NOMO-1 treated with DMSO at 0.1 percent for 48 hours (cell line): Measurements from ENCODE around the gene MAPKAP1.

Experiments
- DNase-seq: peaks from one replicate; lab custom pipeline; 2025; ENCODE audit not compliant: unreplicated experiment; lab: John Stamatoyannopoulos, UW

The MAPKAP1 gene

DNA sequence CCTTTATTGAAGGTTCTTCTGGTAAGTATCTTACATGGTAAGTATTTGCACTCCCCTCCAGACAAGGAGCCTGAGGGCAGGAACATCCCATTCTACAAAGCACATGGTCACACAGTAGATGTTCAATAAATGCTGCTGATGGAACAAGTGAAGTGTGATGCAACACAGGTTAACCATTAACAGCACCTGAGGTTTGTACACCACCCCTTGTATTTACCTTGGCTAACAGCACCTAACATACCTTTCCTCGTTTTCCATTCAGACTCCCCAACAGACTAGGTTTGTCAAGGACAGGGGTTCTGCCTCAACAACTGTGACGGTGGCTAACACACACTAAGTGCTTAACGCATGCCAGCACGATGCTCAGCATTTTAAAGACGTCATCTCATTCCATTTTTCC is 213.6 kb downstream of the MAPKAP1 start:
- DNase-seq: no peak

GRCh38 chr9:125492719-125493118 is 214.3 kb downstream of the MAPKAP1 start:
- DNase-seq: no peak

GRCh38 chr9:125487842-125488241 is 219.2 kb downstream of the MAPKAP1 start:
- no peak for DNase-seq

DNA sequence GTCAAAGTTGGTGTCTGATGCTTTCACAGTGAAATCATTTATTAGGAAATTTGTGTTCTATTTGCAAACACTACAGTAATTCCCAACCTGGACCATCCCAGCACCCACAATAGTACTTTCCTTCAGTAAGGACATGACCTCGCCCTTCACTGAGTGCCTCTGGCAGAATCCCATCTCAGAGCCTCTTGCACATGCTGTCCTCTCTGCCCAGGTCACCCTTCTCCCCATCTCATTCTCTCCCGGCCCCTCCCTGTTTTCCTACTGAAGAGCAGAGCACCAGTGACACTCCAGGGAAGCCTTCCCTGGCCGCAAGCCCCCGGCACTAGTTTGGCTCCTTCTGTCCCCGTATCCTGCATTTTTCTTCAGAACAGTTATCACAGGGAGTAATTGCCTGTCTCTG is 220.4 kb downstream of the MAPKAP1 start:
- no peak for DNase-seq

- no peak for DNase-seq
Measured at GRCh38 chr9:125486152-125486508, 220.9 kb downstream of the MAPKAP1 start.

GRCh38 chr9:125485471-125486151 is 221.4 kb downstream of the MAPKAP1 start:
- DNase-seq: no peak

DNA sequence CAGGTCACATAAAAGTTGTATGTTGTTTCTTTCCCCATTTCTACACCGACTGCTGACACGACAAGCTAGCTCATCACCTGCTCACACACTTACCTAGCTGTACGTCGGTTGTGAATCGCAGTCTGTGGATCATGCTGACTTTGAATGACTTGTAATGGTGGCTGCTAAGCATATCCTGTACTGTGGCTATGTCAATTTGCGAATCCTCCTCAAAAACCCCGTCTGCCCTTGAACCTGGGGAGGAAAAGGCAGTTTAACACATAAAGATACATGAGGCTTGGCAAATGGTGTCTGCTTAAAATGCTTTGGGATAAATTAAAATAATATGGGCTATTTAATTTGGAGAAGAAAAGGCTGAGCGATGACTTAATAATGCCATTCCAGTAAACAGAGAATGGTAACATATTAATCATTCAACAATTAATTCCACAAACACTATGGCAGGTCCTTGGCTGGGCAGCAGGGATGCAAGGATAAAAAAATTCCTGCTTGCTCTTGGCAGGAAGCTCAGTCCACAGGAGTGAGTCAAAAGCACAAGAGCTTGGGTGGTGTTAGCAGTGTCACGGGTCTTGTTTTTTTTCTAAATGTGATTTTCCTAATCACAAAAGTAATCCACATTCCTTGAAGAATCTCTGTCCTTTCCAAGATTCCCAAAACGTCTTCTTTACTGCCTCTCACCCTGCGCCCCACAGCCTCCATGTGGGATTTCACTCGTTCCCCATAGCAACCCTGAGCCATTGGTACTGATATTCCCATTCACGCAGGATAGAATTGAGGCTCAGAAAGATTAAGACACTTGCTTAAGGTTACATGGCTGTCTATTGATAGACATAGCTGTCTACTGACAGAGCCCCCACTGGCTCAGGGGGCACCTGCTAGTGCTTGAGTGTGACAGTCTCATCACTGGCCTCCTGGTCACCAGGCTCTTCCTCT is 222.4 kb downstream of the MAPKAP1 start:
- DNase-seq: no peak

DNA sequence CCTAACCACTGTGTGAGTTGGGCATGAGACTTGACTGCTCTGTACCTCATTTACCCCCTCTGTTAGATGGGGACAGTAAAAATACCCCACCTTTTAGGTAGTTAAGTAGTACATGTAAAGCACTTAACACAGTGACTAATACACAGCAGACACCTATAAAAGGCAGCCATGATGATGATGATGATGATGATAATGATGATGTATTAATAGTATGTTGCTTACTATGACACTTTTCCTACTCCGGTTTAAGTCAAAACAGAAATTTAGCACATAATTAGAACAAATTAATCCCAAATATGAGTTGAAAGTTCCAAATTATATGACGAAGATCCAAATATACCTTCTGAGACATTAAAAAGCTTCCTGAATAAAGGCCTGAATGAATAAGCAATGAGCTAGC is 223.3 kb downstream of the MAPKAP1 start:
- DNase-seq: no peak

DNA sequence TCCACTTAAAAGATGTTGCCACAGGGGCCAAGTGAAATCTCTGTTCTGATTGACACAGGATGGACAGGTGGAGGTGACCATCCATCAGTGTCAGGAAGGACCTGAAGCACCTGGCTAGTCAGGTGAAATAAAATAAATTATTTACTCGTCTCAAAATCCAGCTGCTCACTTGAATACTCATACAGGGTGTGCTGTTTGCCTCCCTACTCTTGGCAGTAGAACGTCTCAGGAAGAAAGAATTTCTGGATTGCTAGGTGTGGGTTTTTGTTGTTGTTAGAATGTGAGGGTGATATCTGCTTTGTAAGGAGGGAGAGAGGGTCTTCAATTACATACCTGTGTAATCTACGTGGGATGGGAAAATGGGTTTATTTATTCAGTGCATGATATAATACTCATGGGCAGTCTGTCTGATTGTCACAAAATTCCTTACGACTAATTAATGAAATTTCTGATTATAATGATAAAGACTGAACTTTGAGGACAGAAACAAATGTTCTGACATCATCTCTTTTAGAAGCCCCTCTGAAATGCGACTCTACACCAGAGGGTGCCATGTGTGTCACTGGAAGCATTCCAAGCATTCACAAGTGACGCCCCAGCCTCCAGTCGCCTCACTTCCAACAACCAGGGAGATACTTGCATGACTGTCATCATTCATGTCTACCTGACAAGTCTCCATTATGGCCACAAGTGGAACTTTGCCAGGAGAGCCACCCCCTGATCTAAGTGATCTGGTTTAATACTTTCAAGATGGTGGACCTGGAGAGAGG is 227.0 kb downstream of the MAPKAP1 start:
- no peak for DNase-seq

- DNase-seq: no peak
Measured at GRCh38 chr9:125477089-125477544, 229.9 kb downstream of the MAPKAP1 start.

- no peak for DNase-seq
Measured at GRCh38 chr9:125476645-125477044, 230.4 kb downstream of the MAPKAP1 start.

DNA sequence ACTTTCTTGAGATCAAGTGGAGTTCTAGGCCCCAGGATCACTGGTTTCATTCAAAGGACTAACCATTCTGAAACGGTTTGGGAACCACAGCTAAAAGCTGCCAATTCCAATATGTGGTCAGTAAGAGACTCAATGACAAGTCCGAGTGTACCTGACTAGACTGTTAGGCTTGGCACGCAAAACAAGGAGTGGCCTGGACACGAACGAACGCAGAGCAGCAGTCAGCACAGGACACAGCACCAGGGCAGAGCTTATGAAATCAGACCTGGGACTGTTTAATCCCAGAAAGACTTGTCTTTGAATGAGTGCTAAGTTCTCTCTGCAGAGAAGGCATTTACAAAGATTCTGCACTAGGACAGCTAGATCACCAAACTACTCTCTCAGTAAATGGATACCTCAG is 231.6 kb downstream of the MAPKAP1 start:
- DNase-seq: no peak

- DNase-seq: no peak
Measured at GRCh38 chr9:125472926-125473701, 233.9 kb downstream of the MAPKAP1 start.

DNA sequence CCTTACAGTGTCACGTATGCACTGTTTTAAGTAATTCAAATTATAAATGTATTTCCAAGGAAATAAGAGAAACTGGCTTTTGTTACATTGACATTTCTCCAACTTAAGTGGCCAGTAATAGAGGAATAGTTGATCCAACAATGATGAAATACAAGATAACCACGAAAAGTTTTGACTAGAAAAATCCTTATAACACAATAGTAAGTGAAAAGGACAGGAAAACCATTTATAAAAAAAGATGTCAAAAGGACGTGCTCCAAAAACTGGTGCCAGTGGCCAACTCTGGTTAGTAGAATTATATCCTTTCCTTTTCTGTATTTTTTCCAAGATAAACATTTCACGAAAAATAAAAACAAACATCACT is 234.5 kb downstream of the MAPKAP1 start:
- DNase-seq: no peak

- no peak for DNase-seq
Measured at GRCh38 chr9:125470767-125471580, 236.0 kb downstream of the MAPKAP1 start.

DNA sequence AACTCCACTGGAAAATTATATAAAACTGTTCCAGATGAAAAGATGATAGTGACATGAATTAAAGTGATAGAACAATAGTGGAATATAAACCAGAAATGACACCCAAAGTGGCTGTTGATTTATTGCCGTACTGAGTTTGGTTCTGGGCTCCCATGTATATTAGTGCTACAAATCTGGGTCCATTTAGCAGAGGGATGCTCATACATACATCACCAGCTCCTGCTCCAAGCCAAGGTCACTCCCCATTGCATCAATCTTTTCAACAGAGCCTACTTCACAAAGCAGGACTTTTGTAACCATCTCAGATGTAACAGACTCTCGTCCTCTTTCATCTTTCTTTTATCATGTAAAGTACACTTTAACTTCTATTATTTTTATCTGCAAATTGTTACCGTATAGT is 236.8 kb downstream of the MAPKAP1 start:
- DNase-seq: no peak

GRCh38 chr9:125468646-125469045 is 238.4 kb downstream of the MAPKAP1 start:
- no peak for DNase-seq

DNA sequence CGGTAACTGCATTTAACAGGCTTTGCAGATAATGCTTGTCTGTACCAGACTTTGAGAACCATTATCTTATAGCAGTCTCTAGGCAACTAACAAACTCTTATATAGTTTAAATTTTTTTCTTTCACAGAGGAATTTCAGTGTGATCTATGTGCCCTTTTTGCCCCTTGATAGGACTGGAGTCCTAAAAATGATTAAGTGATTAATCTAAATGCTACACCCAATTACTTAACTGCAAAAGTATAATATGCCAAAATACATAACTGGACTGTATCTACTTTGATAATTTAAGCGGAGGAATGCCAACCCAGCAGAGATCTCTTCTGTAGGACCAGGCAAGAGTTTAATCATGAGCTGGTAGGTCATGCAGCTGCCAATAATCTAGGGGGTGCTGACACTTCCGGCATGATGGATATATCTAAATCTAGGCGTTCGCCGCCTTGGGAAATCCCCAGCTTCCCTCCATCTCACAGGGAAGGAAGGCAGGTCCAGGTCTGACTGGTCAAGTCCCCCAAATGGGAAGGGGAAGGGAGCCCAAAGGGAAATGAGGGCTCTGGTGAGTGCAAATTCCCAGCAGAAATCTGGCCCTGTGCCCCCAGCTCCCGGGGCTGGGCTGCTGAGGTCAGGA is 239.8 kb downstream of the MAPKAP1 start:
- no peak for DNase-seq

GRCh38 chr9:125466411-125466810 is 240.6 kb downstream of the MAPKAP1 start:
- DNase-seq: no peak
